Kidney (tissue), 14 donors: ENCODE results near the gene ITGA3. TPM values are rescaled to one million over a fixed set of nuclear protein-coding genes. Genes with fewer than 3 reads are reported as not detected.

Experiments used
- DNase-seq, 5 donors: peaks; one replicate each; pipeline ENCODE4 v3.0.0-alpha.2; 2013 to 2020
- FAIRE-seq: peaks from 2 replicates; lab custom pipeline; 2012; peaks lifted over from hg19 to GRCh38; lab: Jason Lieb, UNC
- H3K27ac ChIP-seq, 2 donors: one replicate each; pipeline ENCODE4 v1.7.0; 2013; ENCODE audit warnings: low read depth in 2 of 2, low read length in 2 of 2, inconsistent platforms in 1 of 2
- H3K27me3 ChIP-seq: one replicate; pipeline ENCODE4 v1.7.1; 2013; ENCODE audit warnings: low read length, inconsistent platforms; ENCODE audit not compliant: control insufficient read depth, insufficient read depth
- H3K36me3 ChIP-seq, 3 donors: one replicate each; pipeline versions ENCODE4 v1.7.0 to v1.7.1; 2013; ENCODE audit warnings: low read length in 3 of 3, control low read depth in 1 of 3, inconsistent platforms in 1 of 3; ENCODE audit not compliant: insufficient read depth in 3 of 3, control insufficient read depth in 2 of 3
- H3K4me1 ChIP-seq, 3 donors: one replicate each; pipeline versions ENCODE4 v1.7.0 to v1.7.1; 2013; ENCODE audit warnings: low read length in 3 of 3, inconsistent platforms in 1 of 3, low read depth in 1 of 3; ENCODE audit not compliant: control insufficient read depth in 2 of 3, insufficient read depth in 2 of 3
- H3K4me3 ChIP-seq, 3 donors: one replicate each; pipeline versions ENCODE4 v1.7.0 to v1.8.1; 2013; ENCODE audit warnings: low read length in 3 of 3, control low read depth in 1 of 3, inconsistent platforms in 1 of 3
- H3K9ac ChIP-seq, 3 donors: one replicate each; pipeline versions ENCODE4 v1.7.0 to v1.7.1; 2013; ENCODE audit warnings: low read length in 3 of 3, control low read depth in 1 of 3, inconsistent platforms in 1 of 3
- H3K9me3 ChIP-seq, 3 donors: one replicate each; pipeline versions ENCODE4 v1.7.0 to v1.7.1; 2013; ENCODE audit warnings: low read length in 3 of 3, control low read depth in 1 of 3, inconsistent platforms in 1 of 3; ENCODE audit not compliant: control insufficient read depth in 2 of 3, insufficient read depth in 1 of 3
- CTCF ChIP-seq: IDR thresholded peaks from 3 replicates; pipeline ENCODE4 v1.5.1; 2012; ENCODE audit warnings: mild to moderate bottlenecking, moderate library complexity, borderline replicate concordance; ENCODE audit not compliant: insufficient read depth; ENCODE audit errors: extremely low read depth
- intact Hi-C: fragments of 100-400 bp; cut with DNase I; formaldehyde crosslinking; loops from one replicate; pipeline ENCODE4 v1.11.1; 2022
- polyA plus RNA-seq: library from polyadenylated mRNA; stranded (reverse); fragments of 350-450 nt; fragmentation: Illumina TruSeq; extraction: RNeasy Lipid Tissue Mini Kit (QIAGEN cat#74804); gene quantifications from one replicate; pipeline ENCODE4 v1.2.3, GENCODE V29; 2014; ENCODE audit warnings: low read depth, low replicate concordance; ENCODE audit not compliant: insufficient read depth
- total RNA-seq: library from RNA; stranded (reverse); fragmentation: NEBNext Ultra II Directional; extraction: Animal tissue kit (Norgen Biotek cat#: 25700); gene quantifications from one replicate; pipeline ENCODE4 v1.2.1, GENCODE V29; 2021
- donor health status: control.
- donor health status: control.
- donor health status: control.
- donor health status: control.
- donor health status: control.
- donor health status: DM: yes; HTN: yes; CAD: no.
- donor health status: Normal renal cell carcinoma (clear cell type).

ITGA3 gene
- total and polyA plus RNA-seq, 2 donors from 2014 or later = 117 to 367 TPM

GRCh38 chr17:50046179-50046578 is 9.7 kb upstream of the ITGA3 start:
- Histone ChIP-seq H3K9ac (no peak overlapping the region), H3K4me3 (no peak overlapping the region), H3K36me3 (no peaks in the 10 kb centered on the region), H3K27me3 (no peaks in the 10 kb centered on the region), H3K4me1 (peaks cover 2 to 28% (median 11%) of the 10 kb centered on the region in 3 donors), H3K27ac (peak overlapping the region in 1 of 2 donors; percentile 3), H3K9me3 (no peaks in the 10 kb centered on the region)
- intact Hi-C loops = no loop called here
- FAIRE-seq (no peak), DNase-seq (no peak)
- TF ChIP-seq CTCF = no peak

GRCh38 chr17:50046667-50047066 is 9.2 kb upstream of the ITGA3 start:
- H3K4me3 ChIP-seq = no peak overlapping the region
- FAIRE-seq (no peak), DNase-seq (no peak)
- peak overlapping the region in 1 of 2 donors; percentile 3 for H3K27ac ChIP-seq
- intact Hi-C loops = no loop called here
- no peak overlapping the region for H3K9ac ChIP-seq
- no peaks in the 10 kb centered on the region for H3K27me3 ChIP-seq
- H3K9me3 ChIP-seq = no peaks in the 10 kb centered on the region
- TF ChIP-seq CTCF = no peak
- peaks cover 2 to 28% (median 13%) of the 10 kb centered on the region in 3 donors for H3K4me1 ChIP-seq
- H3K36me3 ChIP-seq = no peaks in the 10 kb centered on the region

- FAIRE-seq (no peak), DNase-seq (no peak)
- Histone ChIP-seq H3K4me3 (no peak overlapping the region), H3K9me3 (no peaks in the 10 kb centered on the region), H3K36me3 (no peaks in the 10 kb centered on the region), H3K9ac (no peak overlapping the region), H3K27me3 (no peaks in the 10 kb centered on the region), H3K27ac (no peak overlapping the region), H3K4me1 (peaks cover 4 to 30% (median 13%) of the 10 kb centered on the region in 3 donors)
- intact Hi-C loops = no loop called here
- no peak for TF ChIP-seq CTCF
Observed at GRCh38 chr17:50047083-50047482, 8.8 kb upstream of the ITGA3 start.
